Activated naive CD4-positive, alpha-beta T cell treated with anti-CD3 and anti-CD28 coated beads, Interleukin-2, amount 50 U/mL, for 24 hours (primary cell): ENCODE data around the gene DNAH14.
"Not testable (repeated sequence)": the region's sequence is repeated elsewhere in the genome, so short reads cannot be mapped to it uniquely, and the experiment has no call there.

Experiments used
- H3K27ac Mint-ChIP-seq: one replicate; pipeline ENCODE4 v1.8.0; 2021; ENCODE audit warnings: mild to moderate bottlenecking, mixed read lengths
- H3K27me3 Mint-ChIP-seq: one replicate; pipeline ENCODE4 v1.8.0; 2021; ENCODE audit warnings: mixed read lengths
- H3K36me3 Mint-ChIP-seq: one replicate; pipeline ENCODE4 v1.8.0; 2021; ENCODE audit warnings: mixed read lengths
- H3K4me1 Mint-ChIP-seq: one replicate; pipeline ENCODE4 v1.8.0; 2021; ENCODE audit warnings: mixed read lengths
- H3K4me3 Mint-ChIP-seq: one replicate; pipeline ENCODE4 v1.8.0; 2021; ENCODE audit warnings: mild to moderate bottlenecking, mixed read lengths
- H3K9me3 Mint-ChIP-seq: one replicate; pipeline ENCODE4 v1.8.0; 2021; ENCODE audit warnings: mixed read lengths

The DNAH14 gene

GRCh38 chr1:225211694-225212442 is 282.4 kb downstream of the DNAH14 start:
- not testable (repeated sequence) for H3K36me3 Mint-ChIP-seq, H3K27ac Mint-ChIP-seq, H3K4me3 Mint-ChIP-seq, H3K4me1 Mint-ChIP-seq
- Mint-ChIP-seq H3K9me3 (peaks cover 12% of the 10 kb centered on the region), H3K27me3 (peaks cover 20% of the 10 kb centered on the region)

DNA sequence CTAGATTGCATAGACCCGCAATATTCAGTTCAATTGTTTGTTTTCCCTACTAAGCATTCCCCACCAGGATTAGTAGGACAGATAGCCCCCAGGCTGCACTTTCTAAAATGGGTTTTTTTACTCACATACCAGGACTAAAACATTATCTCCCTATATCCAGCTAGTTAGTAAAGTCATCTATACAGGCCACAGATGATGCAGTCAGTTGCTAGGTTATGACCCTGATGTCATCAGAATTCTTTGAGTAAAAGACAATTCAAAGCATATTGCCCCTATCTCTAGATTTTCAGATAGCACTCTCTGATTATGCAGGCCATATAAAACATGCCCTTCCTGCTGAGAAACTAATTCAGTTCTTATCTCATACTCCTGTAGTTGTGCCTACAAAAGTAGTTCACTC is 294.8 kb downstream of the DNAH14 start:
- Mint-ChIP-seq H3K27me3 (peaks cover 2% of the 10 kb centered on the region), H3K4me1 (no peaks in the 10 kb centered on the region), H3K9me3 (no peaks in the 10 kb centered on the region), H3K36me3 (no peaks in the 10 kb centered on the region), H3K27ac (no peak overlapping the region), H3K4me3 (no peak overlapping the region)

- Mint-ChIP-seq H3K4me1 (no peaks in the 10 kb centered on the region), H3K36me3 (no peaks in the 10 kb centered on the region), H3K4me3 (no peak overlapping the region), H3K27me3 (peaks cover 2% of the 10 kb centered on the region), H3K27ac (no peak overlapping the region), H3K9me3 (no peaks in the 10 kb centered on the region)
These were observed 296.2 kb downstream of the DNAH14 start for GRCh38 chr1:225225681-225226080.

DNA sequence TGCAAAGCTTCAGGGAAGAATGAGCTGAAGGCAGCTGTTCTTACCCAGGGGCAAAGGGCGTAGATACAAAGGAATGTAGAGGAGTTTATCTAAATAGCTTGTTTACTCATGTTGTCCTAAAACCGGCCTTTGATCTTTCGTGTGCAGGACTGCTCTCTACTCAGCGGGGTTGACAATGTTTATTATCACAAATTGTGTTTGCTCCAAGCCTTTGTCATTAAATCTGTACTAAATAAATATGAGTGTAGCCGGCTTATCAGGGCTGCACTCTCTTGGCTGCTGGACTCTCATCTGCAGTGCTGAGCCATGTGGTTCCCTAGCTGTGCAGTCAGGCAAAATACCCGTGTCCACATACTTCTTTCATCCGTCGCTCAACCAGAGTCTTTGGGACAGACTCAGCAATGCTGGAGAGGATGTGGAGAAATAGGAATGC is 299.4 kb downstream of the DNAH14 start:
- Mint-ChIP-seq H3K4me3 (no peak overlapping the region), H3K9me3 (peaks cover 4% of the 10 kb centered on the region), H3K27me3 (peaks cover 2% of the 10 kb centered on the region), H3K36me3 (no peaks in the 10 kb centered on the region), H3K4me1 (no peaks in the 10 kb centered on the region), H3K27ac (no peak overlapping the region)

DNA sequence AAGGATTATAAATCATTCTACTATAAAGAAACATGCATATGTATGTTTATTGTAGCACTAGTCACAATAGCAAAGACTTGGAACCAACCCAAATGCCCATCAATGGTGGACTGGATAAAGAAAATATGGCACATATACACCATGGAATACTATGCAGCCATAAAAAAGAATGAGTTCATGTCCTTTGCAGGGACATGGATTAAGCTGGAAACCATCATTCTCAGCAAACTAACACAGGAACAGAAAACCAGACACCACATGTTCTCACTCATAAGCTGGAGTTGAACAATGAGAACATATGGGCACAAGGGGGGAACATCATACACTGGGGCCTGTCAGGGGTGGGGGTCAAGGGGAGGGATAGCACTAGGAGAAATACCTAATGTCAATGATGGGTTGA is 300.0 kb downstream of the DNAH14 start:
- not testable (repeated sequence) for H3K9me3 Mint-ChIP-seq, H3K36me3 Mint-ChIP-seq, H3K4me1 Mint-ChIP-seq, H3K27me3 Mint-ChIP-seq, H3K27ac Mint-ChIP-seq, H3K4me3 Mint-ChIP-seq

DNA sequence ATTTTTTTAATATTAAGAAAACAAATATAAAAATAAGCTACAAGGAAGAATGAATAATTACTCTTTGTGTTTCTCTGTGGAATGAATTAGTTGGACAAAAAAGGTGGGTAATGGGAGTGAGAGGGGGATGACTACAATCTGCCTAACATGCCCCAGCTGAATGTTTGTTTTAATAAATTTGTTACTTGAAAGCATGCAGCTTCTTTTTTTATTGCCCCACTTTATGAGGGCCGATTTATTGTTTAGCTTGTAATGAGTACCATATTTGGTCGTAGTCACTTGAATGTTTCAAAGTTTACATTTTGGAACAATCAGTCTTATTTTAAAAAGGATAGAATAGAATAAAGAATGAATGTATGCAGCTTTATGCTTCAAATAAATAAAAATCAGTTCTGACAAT is 301.0 kb downstream of the DNAH14 start:
- H3K36me3 Mint-ChIP-seq, result no peaks in the 10 kb centered on the region
- peaks cover 4% of the 10 kb centered on the region for H3K27me3 Mint-ChIP-seq
- no peak overlapping the region for H3K4me3 Mint-ChIP-seq

GRCh38 chr1:225232930-225233329 is 303.5 kb downstream of the DNAH14 start:
- not testable (repeated sequence) for H3K9me3 Mint-ChIP-seq, H3K4me1 Mint-ChIP-seq, H3K36me3 Mint-ChIP-seq, H3K27ac Mint-ChIP-seq, H3K4me3 Mint-ChIP-seq
- H3K27me3 Mint-ChIP-seq, result peaks cover 13% of the 10 kb centered on the region

More for the DNA sequence above, 301.0 kb downstream of the DNAH14 start:
- no peak overlapping the region for H3K27ac Mint-ChIP-seq
- peaks cover 5% of the 10 kb centered on the region for H3K9me3 Mint-ChIP-seq
- no peaks in the 10 kb centered on the region for H3K4me1 Mint-ChIP-seq

GRCh38 chr1:225242611-225243010 is 313.1 kb downstream of the DNAH14 start:
- peaks cover 25% of the 10 kb centered on the region for H3K27me3 Mint-ChIP-seq
- H3K4me1 Mint-ChIP-seq, result no peaks in the 10 kb centered on the region
- H3K36me3 Mint-ChIP-seq, result no peaks in the 10 kb centered on the region
- peaks cover 7% of the 10 kb centered on the region for H3K9me3 Mint-ChIP-seq
- no peak overlapping the region for H3K27ac Mint-ChIP-seq
- H3K4me3 Mint-ChIP-seq, result no peak overlapping the region

- Mint-ChIP-seq H3K27ac (no peak overlapping the region), H3K9me3 (peaks cover 3% of the 10 kb centered on the region), H3K4me1 (no peaks in the 10 kb centered on the region), H3K27me3 (peaks cover 19% of the 10 kb centered on the region), H3K4me3 (no peak overlapping the region), H3K36me3 (no peaks in the 10 kb centered on the region)
These were observed 321.0 kb downstream of the DNAH14 start for GRCh38 chr1:225250432-225250831.

DNA sequence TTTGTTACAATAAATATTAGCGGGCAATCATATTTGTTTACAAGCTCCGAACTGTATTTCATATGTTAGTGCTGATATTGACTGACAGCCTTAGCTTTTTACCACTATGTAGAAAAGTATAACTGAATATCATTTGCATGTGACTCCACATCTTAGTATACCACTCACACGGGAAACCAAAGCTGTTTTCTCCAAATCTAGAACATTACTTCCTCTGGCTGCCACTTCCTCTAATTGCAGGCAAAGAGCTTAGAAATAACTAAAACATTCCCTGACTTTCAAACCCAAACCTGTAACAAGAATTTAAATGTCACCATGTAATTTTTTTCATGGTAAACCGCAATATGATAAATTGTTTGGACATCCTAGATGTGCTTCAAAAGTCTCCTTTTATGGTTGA is 323.7 kb downstream of the DNAH14 start:
- Mint-ChIP-seq H3K4me3 (no peak overlapping the region), H3K9me3 (peaks cover 3% of the 10 kb centered on the region), H3K27ac (no peak overlapping the region), H3K27me3 (peaks cover 13% of the 10 kb centered on the region), H3K36me3 (no peaks in the 10 kb centered on the region), H3K4me1 (no peaks in the 10 kb centered on the region)

DNA sequence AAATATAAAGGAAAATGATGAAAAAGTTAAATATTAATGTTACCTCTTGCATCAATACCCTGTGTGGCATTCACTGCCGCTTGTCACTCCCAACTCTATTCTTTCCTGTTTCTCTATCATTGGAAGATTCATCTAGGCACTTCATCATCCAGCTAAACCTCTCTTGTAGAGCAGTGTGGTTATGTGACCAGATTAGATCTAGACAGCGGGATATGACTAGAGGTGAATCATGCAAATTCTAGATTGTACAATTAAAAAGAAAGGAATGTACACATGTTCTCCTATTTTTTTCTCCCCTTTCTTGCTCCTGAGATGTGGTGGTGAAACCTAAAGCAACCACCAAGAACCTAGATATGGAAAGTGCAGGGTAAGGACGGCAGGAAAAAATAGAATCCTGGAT is 324.3 kb downstream of the DNAH14 start:
- Mint-ChIP-seq H3K27ac (no peak overlapping the region), H3K36me3 (no peaks in the 10 kb centered on the region), H3K4me3 (no peak overlapping the region), H3K4me1 (no peaks in the 10 kb centered on the region), H3K9me3 (peaks cover 3% of the 10 kb centered on the region), H3K27me3 (peaks cover 13% of the 10 kb centered on the region)

GRCh38 chr1:225254676-225255075 is 325.2 kb downstream of the DNAH14 start:
- H3K9me3 Mint-ChIP-seq, result peaks cover 3% of the 10 kb centered on the region
- H3K27me3 Mint-ChIP-seq, result peaks cover 15% of the 10 kb centered on the region
- H3K4me1 Mint-ChIP-seq, result no peaks in the 10 kb centered on the region
- no peak overlapping the region for H3K4me3 Mint-ChIP-seq
- H3K27ac Mint-ChIP-seq, result no peak overlapping the region
- H3K36me3 Mint-ChIP-seq, result no peaks in the 10 kb centered on the region

DNA sequence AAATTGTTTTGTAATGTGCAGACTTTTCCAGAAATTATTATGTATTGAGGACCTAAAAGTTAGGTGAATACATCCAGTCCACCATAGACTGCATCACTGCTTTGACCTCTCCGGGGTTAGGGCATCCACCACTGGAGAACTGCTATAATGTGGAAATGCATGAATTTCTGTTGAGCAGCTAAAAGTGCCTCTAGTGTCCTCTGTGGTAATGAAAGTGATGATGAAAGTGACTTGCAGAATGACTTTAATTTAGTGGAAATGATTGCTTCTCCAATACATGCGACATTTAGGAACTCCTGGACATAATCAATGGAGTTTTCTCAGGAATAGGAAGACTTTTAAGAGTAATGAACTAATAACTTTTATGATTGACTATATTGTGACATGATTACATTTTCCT is 327.6 kb downstream of the DNAH14 start:
- H3K27me3 Mint-ChIP-seq, result peaks cover 16% of the 10 kb centered on the region
- no peak overlapping the region for H3K4me3 Mint-ChIP-seq
- H3K4me1 Mint-ChIP-seq, result no peaks in the 10 kb centered on the region
- no peaks in the 10 kb centered on the region for H3K36me3 Mint-ChIP-seq
- no peak overlapping the region for H3K27ac Mint-ChIP-seq
- peaks cover 3% of the 10 kb centered on the region for H3K9me3 Mint-ChIP-seq

- H3K27ac Mint-ChIP-seq, result no peak overlapping the region
- no peak overlapping the region for H3K4me3 Mint-ChIP-seq
- peaks cover 22% of the 10 kb centered on the region for H3K27me3 Mint-ChIP-seq
- peaks cover 3% of the 10 kb centered on the region for H3K9me3 Mint-ChIP-seq
- H3K36me3 Mint-ChIP-seq, result no peaks in the 10 kb centered on the region
- H3K4me1 Mint-ChIP-seq, result no peaks in the 10 kb centered on the region
These were observed 329.3 kb downstream of the DNAH14 start for GRCh38 chr1:225258811-225259210.

DNA sequence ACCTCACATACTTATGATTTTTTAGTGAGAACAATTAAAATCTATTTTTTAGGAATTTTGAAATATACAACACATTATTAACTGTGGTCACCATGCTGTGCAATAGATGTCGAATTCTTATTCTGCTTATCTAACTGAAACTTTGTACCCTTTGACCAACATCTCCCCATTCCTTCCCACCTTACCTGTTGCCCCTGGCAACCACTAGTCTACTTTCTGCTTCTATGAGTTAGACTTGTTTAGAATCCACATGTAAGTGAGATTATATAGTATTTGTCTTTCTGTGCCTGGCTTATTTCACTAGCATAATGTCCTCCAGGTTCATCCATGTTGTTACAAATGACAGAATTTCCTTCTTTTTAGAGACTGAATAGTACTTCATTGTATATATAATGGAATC is 330.1 kb downstream of the DNAH14 start:
- Mint-ChIP-seq H3K36me3 (no peaks in the 10 kb centered on the region), H3K4me3 (no peak overlapping the region), H3K9me3 (no peaks in the 10 kb centered on the region), H3K27ac (no peak overlapping the region), H3K27me3 (peaks cover 17% of the 10 kb centered on the region), H3K4me1 (no peaks in the 10 kb centered on the region)

DNA sequence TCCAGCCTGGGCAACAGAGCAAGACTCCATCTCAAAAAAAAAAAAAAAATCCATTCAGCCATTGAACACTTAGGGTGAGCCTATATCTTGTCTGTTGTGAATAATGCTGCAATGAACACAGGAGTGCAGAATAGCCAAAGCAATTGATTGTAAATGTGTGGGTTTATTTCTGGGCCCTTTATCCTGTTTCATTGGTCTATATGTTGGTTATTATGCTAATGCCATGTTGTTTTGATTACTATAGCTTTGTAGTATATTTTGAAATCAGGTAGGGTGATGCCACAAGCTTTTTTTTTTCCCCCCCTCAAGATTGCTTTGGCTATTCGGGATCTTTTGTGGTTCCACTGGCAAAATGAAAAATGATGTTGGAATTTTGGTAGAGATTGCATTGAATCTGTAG is 330.8 kb downstream of the DNAH14 start:
- Mint-ChIP-seq H3K27ac (no peak overlapping the region), H3K4me1 (no peaks in the 10 kb centered on the region), H3K27me3 (peaks cover 13% of the 10 kb centered on the region), H3K36me3 (no peaks in the 10 kb centered on the region), H3K9me3 (no peaks in the 10 kb centered on the region), H3K4me3 (no peak overlapping the region)

DNA sequence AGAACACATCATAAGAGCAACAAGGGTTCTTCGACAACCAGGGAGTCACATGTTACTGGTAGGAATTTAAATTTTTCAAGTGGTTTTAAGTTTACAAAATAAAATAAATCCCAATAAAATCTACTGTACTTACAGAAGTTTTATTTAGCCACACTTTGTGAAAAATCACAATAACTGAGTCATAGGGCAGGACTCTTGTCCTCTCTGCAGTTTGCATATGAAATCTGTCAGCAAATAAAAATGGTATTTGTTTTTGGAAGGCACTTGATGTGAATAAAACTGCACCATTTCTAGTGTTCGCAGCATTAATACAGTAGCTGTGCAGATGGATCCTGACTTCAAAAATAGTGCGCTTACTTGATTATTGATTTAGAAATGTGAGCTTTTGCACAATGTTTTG is 348.0 kb downstream of the DNAH14 start:
- no peak overlapping the region for H3K27ac Mint-ChIP-seq
- H3K27me3 Mint-ChIP-seq, result peaks cover 21% of the 10 kb centered on the region
- peaks cover 5% of the 10 kb centered on the region for H3K9me3 Mint-ChIP-seq
- H3K36me3 Mint-ChIP-seq, result no peaks in the 10 kb centered on the region
- no peak overlapping the region for H3K4me3 Mint-ChIP-seq
- no peaks in the 10 kb centered on the region for H3K4me1 Mint-ChIP-seq
